Gastrocnemius medialis (tissue), 4 donors: ENCODE measurements around the gene PXT1. TPM values are rescaled to one million over a fixed set of nuclear protein-coding genes. Genes with fewer than 3 reads are reported as not detected.
"Not testable (repeated sequence)": the region's sequence is repeated elsewhere in the genome, so short reads cannot be mapped to it uniquely, and the experiment has no call there.

Experiments used
- ATAC-seq, 2 donors: fragments of 150-250 bp; one replicate each; pipeline ENCODE4 v1.9.1; 2016
- DNase-seq, 2 donors: peaks; one replicate each; pipeline ENCODE4 v3.0.0-alpha.2; 2019
- H3K27ac ChIP-seq, 4 donors: fragments of 200-600 bp; sonication (generic); 1 replicate in 1 of 4; 2 replicates in 3 of 4; pipeline ENCODE4 v1.5.1; 2016 to 2018; ENCODE audit warnings: mild to moderate bottlenecking in 2 of 4, moderate library complexity in 1 of 4
- H3K27me3 ChIP-seq, 3 donors: fragments of 200-600 bp; sonication (generic) in 2 of 3; 1 replicate in 1 of 3; 2 replicates in 2 of 3; pipeline versions ENCODE4 v1.5.1 to v1.6.0; 2016 to 2019; ENCODE audit warnings: mild to moderate bottlenecking in 1 of 3, moderate library complexity in 1 of 3
- H3K36me3 ChIP-seq, 2 donors: fragments of 200-600 bp; sonication (generic) in 1 of 2; one replicate each; pipeline ENCODE4 v1.5.1; 2017 to 2018
- H3K4me1 ChIP-seq, 2 donors: fragments of 200-600 bp; sonication (generic) in 1 of 2; one replicate each; pipeline ENCODE4 v1.5.1; 2016 to 2017; ENCODE audit warnings: mild to moderate bottlenecking in 2 of 2
- H3K4me3 ChIP-seq, 4 donors: fragments of 200-600 bp; sonication (generic) in 3 of 4; 1 replicate in 1 of 4; 2 replicates in 3 of 4; pipeline ENCODE4 v1.5.1; 2016 to 2019; ENCODE audit warnings: mild to moderate bottlenecking in 2 of 4
- H3K9me3 ChIP-seq, 3 donors: fragments of 200-600 bp; sonication (generic) in 2 of 3; 1 replicate in 1 of 3; 2 replicates in 2 of 3; pipeline ENCODE4 v1.5.1; 2016 to 2019
- POLR2A ChIP-seq, 2 donors: fragments of 450-650 bp; IDR thresholded peaks; one replicate each; pipeline ENCODE4 v1.6.1; 2017; ENCODE audit warnings: antibody characterized with exemption in 2 of 2, mild to moderate bottlenecking in 2 of 2, moderate library complexity in 2 of 2
- in situ Hi-C, 4 donors: fragments of 200-750 bp; cut with MboI; loops; one replicate each; pipeline versions ENCODE4 v1.15.0 to v1.8.0; 2017; ENCODE audit warnings: low sequenced_read_pairs in 4 of 4
- intact Hi-C: fragments of 100-400 bp; cut with DNase I; formaldehyde crosslinking; loops from one replicate; pipeline ENCODE4 v1.15.1; 2023; ENCODE audit warnings: low total_unique reads
- total RNA-seq, 4 donors: library from RNA; depleted of rRNA; stranded (reverse); fragments of >200 nt; gene quantifications; one replicate each; pipeline versions ENCODE4 v1.1.0 to v1.2.3, GENCODE V29; 2016
- TF ChIP-seq, protein P1 (sequence below), 5 experiments: fragments of 450-650 bp in 3 of 5; fragments of 200-600 bp in 2 of 5; sonication (generic) in 2 of 5; IDR thresholded peaks in 4 of 5; conservative IDR thresholded peaks in 1 of 5; 1 replicate in 4 of 5; 2 replicates in 1 of 5; pipeline ENCODE4 v1.5.1; 2016 to 2019; ENCODE audit warnings: antibody characterized with exemption in 5 of 5, mild to moderate bottlenecking in 3 of 5, moderate library complexity in 3 of 5

Gene PXT1
- total RNA-seq, 4 donors from 2014 or later = not detected

DNA sequence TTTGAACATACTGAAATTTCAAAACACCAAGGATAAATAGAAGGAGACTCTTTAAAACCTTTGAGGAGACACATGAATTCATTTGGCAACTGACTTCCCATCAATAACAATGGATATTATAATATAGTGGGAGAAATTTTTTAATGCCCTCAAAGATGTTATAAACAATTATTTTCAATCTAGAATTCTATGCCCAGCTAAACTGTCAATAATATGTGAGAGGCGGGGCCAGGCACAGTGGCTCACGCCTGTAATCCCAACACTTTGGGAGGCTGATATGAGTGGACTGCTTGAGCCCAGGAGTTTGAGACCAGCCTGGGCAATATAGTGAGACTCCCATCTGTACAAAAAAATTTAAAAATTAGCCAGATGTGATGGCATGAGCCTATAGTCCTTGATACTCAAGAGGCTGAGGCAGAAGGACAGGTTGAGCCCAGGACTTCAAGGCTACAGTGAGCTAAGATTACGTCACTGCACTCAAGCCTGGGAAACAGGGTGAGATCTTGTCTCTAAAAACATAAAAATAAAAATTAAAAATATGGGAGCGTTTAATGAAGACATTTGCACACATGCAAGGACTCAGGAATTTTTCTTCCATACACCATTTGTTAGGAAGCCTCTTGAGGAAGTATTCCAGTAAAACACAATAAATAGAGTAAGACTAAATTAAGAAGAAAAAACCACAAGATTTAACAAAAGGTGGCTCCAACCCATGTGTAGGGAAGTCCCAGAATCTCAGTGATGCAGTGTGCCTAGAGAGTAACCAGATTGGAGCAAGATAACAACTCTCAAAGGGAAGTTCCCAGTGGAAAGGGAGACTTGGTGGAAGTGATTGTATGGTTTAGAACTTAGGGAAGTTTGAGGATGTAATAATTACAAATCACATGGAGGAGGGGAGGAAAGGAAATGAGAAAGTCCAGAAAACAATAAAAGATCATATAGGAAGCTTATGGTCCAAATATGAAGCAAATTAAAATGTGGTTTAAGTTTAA, 28.9 kb downstream of the PXT1 start:
- H3K36me3 ChIP-seq = no peaks in the 10 kb centered on the region
- H3K27ac ChIP-seq = no peak overlapping the region
- H3K27me3 ChIP-seq = no peaks in the 10 kb centered on the region
- H3K9me3 ChIP-seq = no peaks in the 10 kb centered on the region
- intact Hi-C loops (no loop called here), in situ Hi-C loops (no loop called here)
- ATAC-seq (no peak), DNase-seq (no peak)
- no peaks in the 10 kb centered on the region for H3K4me1 ChIP-seq
- H3K4me3 ChIP-seq = no peak overlapping the region
- no peak for TF ChIP-seq POLR2A (IDR thresholded peaks at IDR 0.05)
- TF ChIP-seq, protein P1, sequence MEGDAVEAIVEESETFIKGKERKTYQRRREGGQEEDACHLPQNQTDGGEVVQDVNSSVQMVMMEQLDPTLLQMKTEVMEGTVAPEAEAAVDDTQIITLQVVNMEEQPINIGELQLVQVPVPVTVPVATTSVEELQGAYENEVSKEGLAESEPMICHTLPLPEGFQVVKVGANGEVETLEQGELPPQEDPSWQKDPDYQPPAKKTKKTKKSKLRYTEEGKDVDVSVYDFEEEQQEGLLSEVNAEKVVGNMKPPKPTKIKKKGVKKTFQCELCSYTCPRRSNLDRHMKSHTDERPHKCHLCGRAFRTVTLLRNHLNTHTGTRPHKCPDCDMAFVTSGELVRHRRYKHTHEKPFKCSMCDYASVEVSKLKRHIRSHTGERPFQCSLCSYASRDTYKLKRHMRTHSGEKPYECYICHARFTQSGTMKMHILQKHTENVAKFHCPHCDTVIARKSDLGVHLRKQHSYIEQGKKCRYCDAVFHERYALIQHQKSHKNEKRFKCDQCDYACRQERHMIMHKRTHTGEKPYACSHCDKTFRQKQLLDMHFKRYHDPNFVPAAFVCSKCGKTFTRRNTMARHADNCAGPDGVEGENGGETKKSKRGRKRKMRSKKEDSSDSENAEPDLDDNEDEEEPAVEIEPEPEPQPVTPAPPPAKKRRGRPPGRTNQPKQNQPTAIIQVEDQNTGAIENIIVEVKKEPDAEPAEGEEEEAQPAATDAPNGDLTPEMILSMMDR (IDR thresholded peaks at IDR 0.05 in 4 of 5, conservative IDR thresholded peaks at IDR 0.05 in 1 of 5) = no peak

DNA sequence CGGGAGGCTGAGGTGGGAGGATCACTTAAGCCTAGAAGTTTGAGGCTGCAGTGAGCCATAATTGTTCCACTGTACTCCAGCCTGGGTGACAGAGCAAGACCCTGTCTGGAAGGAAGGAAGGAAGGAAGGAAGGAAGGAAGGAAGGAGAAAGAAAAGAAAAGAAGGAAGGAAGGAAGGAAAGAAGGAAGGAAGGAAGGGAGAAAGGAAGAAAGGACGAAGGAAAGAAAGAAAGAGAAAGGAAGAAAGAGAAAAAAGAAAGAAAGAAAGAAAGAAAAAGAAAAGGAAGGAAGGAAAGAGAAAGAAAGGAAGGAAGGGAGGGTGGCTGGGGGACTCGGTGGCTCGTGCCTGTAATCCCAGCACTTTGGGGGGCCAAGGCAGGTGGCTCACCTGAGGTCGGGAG, 32.9 kb downstream of the PXT1 start:
- H3K27me3 ChIP-seq, in situ Hi-C loops, H3K36me3 ChIP-seq, H3K4me1 ChIP-seq, ATAC-seq, intact Hi-C loops, H3K27ac ChIP-seq, DNase-seq, H3K4me3 ChIP-seq, H3K9me3 ChIP-seq: not testable (repeated sequence)

DNA sequence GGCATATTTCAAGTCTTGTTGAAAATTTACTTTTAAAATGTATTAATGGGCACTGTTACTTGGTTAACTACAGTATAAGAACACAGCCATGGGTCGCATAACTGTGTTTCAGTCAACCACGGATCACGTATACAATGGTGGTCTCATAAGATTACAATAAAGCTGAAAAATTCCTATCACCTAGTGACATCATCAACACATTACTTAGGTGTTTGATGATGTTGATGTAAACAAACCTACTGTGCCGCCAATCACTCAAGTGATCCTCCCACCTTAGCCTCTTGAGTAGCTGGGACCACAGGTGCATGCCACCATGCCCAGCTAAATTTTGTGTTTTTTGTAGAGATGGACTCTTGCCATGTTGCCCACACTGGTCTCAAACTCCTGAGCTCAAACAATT, 38.5 kb downstream of the PXT1 start:
- H3K4me3 ChIP-seq = no peak overlapping the region
- no peak overlapping the region for H3K27ac ChIP-seq
- no peaks in the 10 kb centered on the region for H3K9me3 ChIP-seq
- ATAC-seq (no peak), DNase-seq (no peak)
- H3K36me3 ChIP-seq = no peaks in the 10 kb centered on the region
- intact Hi-C loops = no loop called here
- in situ Hi-C loops = no loop called here
- TF ChIP-seq, protein P1 (IDR thresholded peaks at IDR 0.05 in 4 of 5, conservative IDR thresholded peaks at IDR 0.05 in 1 of 5) = no peak
- no peak for TF ChIP-seq POLR2A (IDR thresholded peaks at IDR 0.05)
- H3K4me1 ChIP-seq = no peaks in the 10 kb centered on the region
- no peaks in the 10 kb centered on the region for H3K27me3 ChIP-seq

DNA sequence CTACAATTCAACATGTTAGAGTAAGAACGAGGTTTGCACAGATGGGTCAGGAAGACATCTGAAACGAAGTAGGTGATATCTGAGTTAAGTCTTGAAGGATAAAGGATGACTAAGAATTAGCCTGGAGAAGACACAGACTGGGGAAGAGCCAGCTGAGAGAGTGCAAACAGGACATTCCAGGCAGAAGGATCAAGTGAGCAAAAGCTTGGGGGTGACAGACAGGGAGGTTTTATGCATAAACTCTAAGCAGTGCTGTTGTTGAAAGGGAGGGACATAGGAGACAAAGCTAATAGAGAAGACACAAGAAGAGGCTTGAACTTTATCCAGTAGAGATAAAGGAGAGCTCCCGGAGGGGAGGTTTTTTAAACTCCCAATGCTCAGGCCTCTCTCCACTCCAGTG, 40.2 kb downstream of the PXT1 start:
- ATAC-seq (no peak), DNase-seq (no peak)
- no peaks in the 10 kb centered on the region for H3K4me1 ChIP-seq
- H3K27me3 ChIP-seq = no peaks in the 10 kb centered on the region
- H3K4me3 ChIP-seq = no peak overlapping the region
- in situ Hi-C loops = no loop called here
- no peaks in the 10 kb centered on the region for H3K9me3 ChIP-seq
- H3K36me3 ChIP-seq = no peaks in the 10 kb centered on the region
- no peak for TF ChIP-seq POLR2A (IDR thresholded peaks at IDR 0.05)
- TF ChIP-seq, protein P1 (IDR thresholded peaks at IDR 0.05 in 4 of 5, conservative IDR thresholded peaks at IDR 0.05 in 1 of 5) = no peak
- intact Hi-C loops = no loop called here
- no peak overlapping the region for H3K27ac ChIP-seq

DNA sequence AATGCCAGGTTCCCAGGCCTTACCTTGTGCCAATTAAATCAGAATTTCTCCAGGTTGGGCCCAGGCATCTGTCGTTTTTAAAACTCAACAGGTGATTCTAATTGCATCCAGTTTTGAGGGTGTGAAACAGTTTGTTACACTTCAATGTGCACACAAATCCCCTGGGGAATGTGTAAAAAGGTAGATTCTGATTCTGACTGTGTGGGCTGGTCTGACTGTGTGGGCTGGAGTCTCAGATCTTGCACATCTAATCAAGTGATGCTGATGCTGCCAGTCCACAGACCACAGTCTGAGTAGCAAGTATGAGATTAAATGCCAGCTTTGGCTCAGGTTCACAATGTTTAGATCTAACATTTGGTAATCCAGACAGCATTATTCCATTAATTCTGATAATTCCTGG, 42.7 kb downstream of the PXT1 start:
- no peaks in the 10 kb centered on the region for H3K27me3 ChIP-seq
- TF ChIP-seq POLR2A (IDR thresholded peaks at IDR 0.05) = no peak
- TF ChIP-seq, protein P1 (IDR thresholded peaks at IDR 0.05 in 4 of 5, conservative IDR thresholded peaks at IDR 0.05 in 1 of 5) = no peak
- H3K4me3 ChIP-seq = no peak overlapping the region
- ATAC-seq (no peak), DNase-seq (no peak)
- in situ Hi-C loops (no loop called here), intact Hi-C loops (no loop called here)
- H3K9me3 ChIP-seq = no peaks in the 10 kb centered on the region
- no peaks in the 10 kb centered on the region for H3K36me3 ChIP-seq
- no peak overlapping the region for H3K27ac ChIP-seq
- no peaks in the 10 kb centered on the region for H3K4me1 ChIP-seq
